ENCODE data around the gene DOLPP1.
"Not testable (repeated sequence)": the region's sequence is repeated elsewhere in the genome, so short reads cannot be mapped to it uniquely, and the experiment has no call there.

The DOLPP1 gene

GRCh38 chr9:129122133-129122532 is 41.2 kb downstream of the DOLPP1 start:
- H4K20me1 ChIP-seq (ENCODE audit: low read depth, low read length) = no peaks in the 10 kb centered on the region
- no peaks in the 10 kb centered on the region for H3K9me3 ChIP-seq (ENCODE audit: insufficient read depth, low read length)
- H3K79me2 ChIP-seq (ENCODE audit: insufficient read depth, low read length) = peaks cover 14% of the 10 kb centered on the region; the same call in 1 of the 2 replicates
- H3K27ac ChIP-seq (ENCODE audit: low read depth, low read length) = no peak overlapping the region
- H3K4me2 ChIP-seq (ENCODE audit: low read depth, low read length, poor library complexity, severe bottlenecking) = no peak overlapping the region
- no peak overlapping the region for H2AFZ ChIP-seq (ENCODE audit: low read depth, low read length, severe bottlenecking)
- H3K36me3 ChIP-seq (ENCODE audit: low read length) = 0 out of 2 replicates have a peak, but pooled peaks cover 2% of the 10 kb centered on the region
- H3K9me2 ChIP-seq (replicated peaks; ENCODE audit: insufficient read depth, low read length) = no peaks in the 10 kb centered on the region
- TF ChIP-seq EZH2phosphoT487 (conservative IDR thresholded peaks at IDR 0.05; ENCODE audit: low read length) = no peak
- no peak for TF ChIP-seq CTCF (IDR thresholded peaks at IDR 0.05; ENCODE audit: insufficient read depth, low read length, poor library complexity, severe bottlenecking)
- no peak overlapping the region for H3K9ac ChIP-seq (ENCODE audit: low read length)
- no peaks in the 10 kb centered on the region for H3K27me3 ChIP-seq (ENCODE audit: low read length)
- H3K4me3 ChIP-seq (ENCODE audit: insufficient read depth, low read length, poor library complexity, severe bottlenecking) = no peak overlapping the region
- no peaks in the 10 kb centered on the region for H3F3A ChIP-seq (ENCODE audit: insufficient read depth)

- H3K4me2 ChIP-seq (ENCODE audit: low read depth, low read length, poor library complexity, severe bottlenecking); H3K36me3 ChIP-seq (ENCODE audit: low read length); H3K9ac ChIP-seq (ENCODE audit: low read length); H4K20me1 ChIP-seq (ENCODE audit: low read depth, low read length); H2AFZ ChIP-seq (ENCODE audit: low read depth, low read length, severe bottlenecking); H3K27ac ChIP-seq (ENCODE audit: low read depth, low read length); H3K27me3 ChIP-seq (ENCODE audit: low read length); H3K9me3 ChIP-seq (ENCODE audit: insufficient read depth, low read length); H3K9me2 ChIP-seq (replicated peaks; ENCODE audit: insufficient read depth, low read length); H3F3A ChIP-seq (ENCODE audit: insufficient read depth); H3K4me3 ChIP-seq (ENCODE audit: insufficient read depth, low read length, poor library complexity, severe bottlenecking); H3K79me2 ChIP-seq (ENCODE audit: insufficient read depth, low read length): not testable (repeated sequence)
Measured at GRCh38 chr9:129122976-129123375, 42.1 kb downstream of the DOLPP1 start.

- Histone ChIP-seq H3K9ac (ENCODE audit: low read length) (no peak overlapping the region), H3K4me2 (ENCODE audit: low read depth, low read length, poor library complexity, severe bottlenecking) (no peak overlapping the region), H4K20me1 (ENCODE audit: low read depth, low read length) (no peaks in the 10 kb centered on the region), H3K36me3 (ENCODE audit: low read length) (0 out of 2 replicates have a peak, but pooled peaks cover 5% of the 10 kb centered on the region), H3F3A (ENCODE audit: insufficient read depth) (no peaks in the 10 kb centered on the region), H3K79me2 (ENCODE audit: insufficient read depth, low read length) (no peaks in the 10 kb centered on the region), H3K27me3 (ENCODE audit: low read length) (no peaks in the 10 kb centered on the region), H3K27ac (ENCODE audit: low read depth, low read length) (no peak overlapping the region), H3K9me3 (ENCODE audit: insufficient read depth, low read length) (no peaks in the 10 kb centered on the region), H3K9me2 (replicated peaks; ENCODE audit: insufficient read depth, low read length) (no peaks in the 10 kb centered on the region), H3K4me3 (ENCODE audit: insufficient read depth, low read length, poor library complexity, severe bottlenecking) (no peak overlapping the region), H2AFZ (ENCODE audit: low read depth, low read length, severe bottlenecking) (no peak overlapping the region)
- TF ChIP-seq CTCF (IDR thresholded peaks at IDR 0.05; ENCODE audit: insufficient read depth, low read length, poor library complexity, severe bottlenecking) (no peak), EZH2phosphoT487 (conservative IDR thresholded peaks at IDR 0.05; ENCODE audit: low read length) (no peak)
Measured at GRCh38 chr9:129124506-129125069, 43.7 kb downstream of the DOLPP1 start.

GRCh38 chr9:129125478-129125877 is 44.6 kb downstream of the DOLPP1 start:
- no peaks in the 10 kb centered on the region for H3F3A ChIP-seq (ENCODE audit: insufficient read depth)
- no peaks in the 10 kb centered on the region for H3K9me2 ChIP-seq (replicated peaks; ENCODE audit: insufficient read depth, low read length)
- H2AFZ ChIP-seq (ENCODE audit: low read depth, low read length, severe bottlenecking) = no peak overlapping the region
- H3K4me2 ChIP-seq (ENCODE audit: low read depth, low read length, poor library complexity, severe bottlenecking) = no peak overlapping the region
- no peak overlapping the region for H3K27ac ChIP-seq (ENCODE audit: low read depth, low read length)
- H3K9me3 ChIP-seq (ENCODE audit: insufficient read depth, low read length) = no peaks in the 10 kb centered on the region
- no peaks in the 10 kb centered on the region for H4K20me1 ChIP-seq (ENCODE audit: low read depth, low read length)
- no peak overlapping the region for H3K4me3 ChIP-seq (ENCODE audit: insufficient read depth, low read length, poor library complexity, severe bottlenecking)
- TF ChIP-seq CTCF (IDR thresholded peaks at IDR 0.05; ENCODE audit: insufficient read depth, low read length, poor library complexity, severe bottlenecking) (no peak), EZH2phosphoT487 (conservative IDR thresholded peaks at IDR 0.05; ENCODE audit: low read length) (no peak)
- no peaks in the 10 kb centered on the region for H3K79me2 ChIP-seq (ENCODE audit: insufficient read depth, low read length)
- no peaks in the 10 kb centered on the region for H3K27me3 ChIP-seq (ENCODE audit: low read length)
- H3K9ac ChIP-seq (ENCODE audit: low read length) = no peak overlapping the region
- 0 out of 2 replicates have a peak, but pooled peaks cover 5% of the 10 kb centered on the region for H3K36me3 ChIP-seq (ENCODE audit: low read length)

All from SU-DHL-6 (cell line).